ENCODE data around the gene DPM3. TPM values are rescaled to one million over a fixed set of nuclear protein-coding genes. Genes with fewer than 3 reads are reported as not detected.
A peak's percentile ranks its signal among the peaks of the same experiment; 100 is the strongest.

The DPM3 gene
- total and polyA plus RNA-seq, 2 of the 13 experiments (the other 11 are each of a cell fraction or from before 2014, with no cell fraction given), result 23.2 to 53.4 TPM

DNA sequence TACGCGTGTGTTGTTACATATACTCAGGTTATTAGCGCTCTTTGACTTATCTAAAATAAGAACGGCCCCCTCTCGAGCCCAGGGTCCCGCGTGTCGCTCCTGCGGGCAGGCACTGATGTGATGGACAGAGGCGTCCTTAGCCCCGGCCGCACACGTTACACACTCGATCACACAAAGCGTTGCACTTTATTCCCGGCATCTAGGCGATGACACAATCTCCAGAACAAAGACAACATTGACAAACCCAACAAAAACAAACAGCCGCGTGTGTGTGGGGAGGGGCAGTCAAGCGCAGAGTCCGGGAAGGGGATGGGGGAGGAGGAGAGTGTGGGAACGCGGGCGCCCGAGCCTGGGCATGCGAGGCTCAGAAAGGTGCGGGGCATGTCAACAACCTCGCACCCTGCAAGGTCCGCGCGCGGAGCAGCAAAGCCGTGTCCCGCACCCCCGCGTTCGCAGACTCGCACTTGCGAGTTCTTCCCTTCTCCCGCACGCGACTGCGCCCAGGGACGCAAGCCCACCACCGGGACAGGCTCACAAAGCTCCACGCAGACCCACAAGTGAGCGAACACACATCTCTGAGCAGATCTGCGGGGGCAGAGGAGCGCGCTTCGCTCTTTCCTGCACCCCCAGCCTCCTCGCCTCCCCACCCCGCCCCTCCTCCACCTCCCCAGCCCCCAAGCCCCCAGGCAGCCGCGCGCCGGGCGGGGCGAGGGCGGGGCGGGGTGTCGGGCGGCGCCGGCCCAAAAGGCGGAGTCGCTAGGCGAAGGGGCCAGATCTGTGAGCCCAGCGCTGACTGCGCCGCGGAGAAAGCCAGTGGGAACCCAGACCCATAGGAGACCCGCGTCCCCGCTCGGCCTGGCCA is 13.0 kb downstream of the DPM3 start, which contains the start of gene EFNA1 (continued):
- TF ChIP-seq, protein P1, sequence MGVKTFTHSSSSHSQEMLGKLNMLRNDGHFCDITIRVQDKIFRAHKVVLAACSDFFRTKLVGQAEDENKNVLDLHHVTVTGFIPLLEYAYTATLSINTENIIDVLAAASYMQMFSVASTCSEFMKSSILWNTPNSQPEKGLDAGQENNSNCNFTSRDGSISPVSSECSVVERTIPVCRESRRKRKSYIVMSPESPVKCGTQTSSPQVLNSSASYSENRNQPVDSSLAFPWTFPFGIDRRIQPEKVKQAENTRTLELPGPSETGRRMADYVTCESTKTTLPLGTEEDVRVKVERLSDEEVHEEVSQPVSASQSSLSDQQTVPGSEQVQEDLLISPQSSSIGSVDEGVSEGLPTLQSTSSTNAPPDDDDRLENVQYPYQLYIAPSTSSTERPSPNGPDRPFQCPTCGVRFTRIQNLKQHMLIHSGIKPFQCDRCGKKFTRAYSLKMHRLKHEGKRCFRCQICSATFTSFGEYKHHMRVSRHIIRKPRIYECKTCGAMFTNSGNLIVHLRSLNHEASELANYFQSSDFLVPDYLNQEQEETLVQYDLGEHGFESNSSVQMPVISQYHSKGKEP (CRISPR knock-in tag; IDR thresholded peaks at IDR 0.05), result no peak; the same call in none of the 2 replicates
- no peak; the same call in 1 of the 2 replicates for TF ChIP-seq ERF (CRISPR knock-in tag; IDR thresholded peaks at IDR 0.05)
- no peak for TF ChIP-seq ZNF878 (CRISPR knock-in tag; IDR thresholded peaks at IDR 0.05)
- no peak for TF ChIP-seq ZEB1 (IDR thresholded peaks at IDR 0.05; ENCODE audit: insufficient replicate concordance, low read depth)
- TF ChIP-seq, protein P2, sequence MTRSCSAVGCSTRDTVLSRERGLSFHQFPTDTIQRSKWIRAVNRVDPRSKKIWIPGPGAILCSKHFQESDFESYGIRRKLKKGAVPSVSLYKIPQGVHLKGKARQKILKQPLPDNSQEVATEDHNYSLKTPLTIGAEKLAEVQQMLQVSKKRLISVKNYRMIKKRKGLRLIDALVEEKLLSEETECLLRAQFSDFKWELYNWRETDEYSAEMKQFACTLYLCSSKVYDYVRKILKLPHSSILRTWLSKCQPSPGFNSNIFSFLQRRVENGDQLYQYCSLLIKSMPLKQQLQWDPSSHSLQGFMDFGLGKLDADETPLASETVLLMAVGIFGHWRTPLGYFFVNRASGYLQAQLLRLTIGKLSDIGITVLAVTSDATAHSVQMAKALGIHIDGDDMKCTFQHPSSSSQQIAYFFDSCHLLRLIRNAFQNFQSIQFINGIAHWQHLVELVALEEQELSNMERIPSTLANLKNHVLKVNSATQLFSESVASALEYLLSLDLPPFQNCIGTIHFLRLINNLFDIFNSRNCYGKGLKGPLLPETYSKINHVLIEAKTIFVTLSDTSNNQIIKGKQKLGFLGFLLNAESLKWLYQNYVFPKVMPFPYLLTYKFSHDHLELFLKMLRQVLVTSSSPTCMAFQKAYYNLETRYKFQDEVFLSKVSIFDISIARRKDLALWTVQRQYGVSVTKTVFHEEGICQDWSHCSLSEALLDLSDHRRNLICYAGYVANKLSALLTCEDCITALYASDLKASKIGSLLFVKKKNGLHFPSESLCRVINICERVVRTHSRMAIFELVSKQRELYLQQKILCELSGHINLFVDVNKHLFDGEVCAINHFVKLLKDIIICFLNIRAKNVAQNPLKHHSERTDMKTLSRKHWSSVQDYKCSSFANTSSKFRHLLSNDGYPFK (CRISPR knock-in tag; IDR thresholded peaks at IDR 0.05; ENCODE audit: borderline replicate concordance), result no peak
- TF ChIP-seq ZNF816 (CRISPR knock-in tag; IDR thresholded peaks at IDR 0.05; ENCODE audit: borderline replicate concordance), result peak; percentile 48
- peak; percentile 68 for TF ChIP-seq HOXD1 (CRISPR knock-in tag; IDR thresholded peaks at IDR 0.05)
- TF ChIP-seq ZNF776 (CRISPR knock-in tag; IDR thresholded peaks at IDR 0.05), result peak; percentile 34; the same call in 1 of the 2 replicates
- no peak for TF ChIP-seq SMAD9 (CRISPR knock-in tag; IDR thresholded peaks at IDR 0.05)
- peak; percentile 93 for TF ChIP-seq DMAP1 (CRISPR knock-in tag; IDR thresholded peaks at IDR 0.05)
- no peak for TF ChIP-seq ZNF20 (CRISPR knock-in tag; IDR thresholded peaks at IDR 0.05)
- TF ChIP-seq, protein P3, sequence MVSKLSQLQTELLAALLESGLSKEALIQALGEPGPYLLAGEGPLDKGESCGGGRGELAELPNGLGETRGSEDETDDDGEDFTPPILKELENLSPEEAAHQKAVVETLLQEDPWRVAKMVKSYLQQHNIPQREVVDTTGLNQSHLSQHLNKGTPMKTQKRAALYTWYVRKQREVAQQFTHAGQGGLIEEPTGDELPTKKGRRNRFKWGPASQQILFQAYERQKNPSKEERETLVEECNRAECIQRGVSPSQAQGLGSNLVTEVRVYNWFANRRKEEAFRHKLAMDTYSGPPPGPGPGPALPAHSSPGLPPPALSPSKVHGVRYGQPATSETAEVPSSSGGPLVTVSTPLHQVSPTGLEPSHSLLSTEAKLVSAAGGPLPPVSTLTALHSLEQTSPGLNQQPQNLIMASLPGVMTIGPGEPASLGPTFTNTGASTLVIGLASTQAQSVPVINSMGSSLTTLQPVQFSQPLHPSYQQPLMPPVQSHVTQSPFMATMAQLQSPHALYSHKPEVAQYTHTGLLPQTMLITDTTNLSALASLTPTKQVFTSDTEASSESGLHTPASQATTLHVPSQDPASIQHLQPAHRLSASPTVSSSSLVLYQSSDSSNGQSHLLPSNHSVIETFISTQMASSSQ (IDR thresholded peaks at IDR 0.05; ENCODE audit: low read depth), result peak; percentile 79
- TF ChIP-seq, protein P3 (CRISPR knock-in tag; IDR thresholded peaks at IDR 0.05; ENCODE audit: borderline replicate concordance), result peak; percentile 64
- TF ChIP-seq ZNF121 (CRISPR knock-in tag; IDR thresholded peaks at IDR 0.05), result peak; percentile 44; the same call in 1 of the 2 replicates
- peak; percentile 69 for TF ChIP-seq KDM5B (CRISPR knock-in tag; IDR thresholded peaks at IDR 0.05; ENCODE audit: borderline replicate concordance)
- TF ChIP-seq, protein P4, sequence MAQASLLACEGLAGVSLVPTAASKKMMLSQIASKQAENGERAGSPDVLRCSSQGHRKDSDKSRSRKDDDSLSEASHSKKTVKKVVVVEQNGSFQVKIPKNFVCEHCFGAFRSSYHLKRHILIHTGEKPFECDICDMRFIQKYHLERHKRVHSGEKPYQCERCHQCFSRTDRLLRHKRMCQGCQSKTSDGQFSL (CRISPR knock-in tag; IDR thresholded peaks at IDR 0.05), result peak; percentile 92
- peak; percentile 28; the same call in 1 of the 2 replicates for TF ChIP-seq NFE2 (CRISPR knock-in tag; IDR thresholded peaks at IDR 0.05)
- TF ChIP-seq XBP1 (CRISPR knock-in tag; IDR thresholded peaks at IDR 0.05), result no peak
- no peak; the same call in 1 of the 2 replicates for TF ChIP-seq ZNF790 (CRISPR knock-in tag; IDR thresholded peaks at IDR 0.05; ENCODE audit: borderline replicate concordance)
